H1 (cell line): ENCODE measurements around the gene UTRN.

Experiments used
- GABPA ChIP-seq: IDR thresholded peaks from 2 replicates; pipeline ENCODE4 v1.6.1; 2011; ENCODE audit warnings: mild to moderate bottlenecking, low read length, moderate library complexity, borderline replicate concordance; ENCODE audit not compliant: insufficient read depth
- NRF1 ChIP-seq: IDR thresholded peaks from 2 replicates; pipeline ENCODE4 v1.6.1; 2011; ENCODE audit warnings: mild to moderate bottlenecking, low read depth, low read length, improper control_type of control experiment
- POLR2A ChIP-seq, 2 experiments: IDR thresholded peaks; 1 replicate in 1 of 2; 2 replicates in 1 of 2; pipeline ENCODE4 v1.6.1; 2011; ENCODE audit warnings: low read depth in 2 of 2, low read length in 2 of 2, mild to moderate bottlenecking in 2 of 2; ENCODE audit errors: control extremely low read depth in 1 of 2
- RAD21 ChIP-seq, 2 experiments: IDR thresholded peaks in 1 of 2; conservative IDR thresholded peaks in 1 of 2; 2 replicates each; pipeline ENCODE4 v1.6.1; 2011; ENCODE audit warnings: low read depth in 2 of 2, low read length in 2 of 2, improper control_type of control experiment in 1 of 2, inconsistent platforms in 1 of 2, mild to moderate bottlenecking in 1 of 2, moderate library complexity in 1 of 2
- SRF ChIP-seq: IDR thresholded peaks from 2 replicates; pipeline ENCODE4 v1.6.1; 2011; ENCODE audit warnings: mild to moderate bottlenecking, low read depth, low read length, moderate library complexity
- TF ChIP-seq, protein P1 (sequence below), 3 experiments: IDR thresholded peaks; 1 replicate in 2 of 3; 2 replicates in 1 of 3; pipeline versions ENCODE4 v1.5.1 to v1.6.1; 2011; ENCODE audit warnings: low read length in 3 of 3, mild to moderate bottlenecking in 3 of 3, inconsistent platforms in 2 of 3, low read depth in 1 of 3, moderate library complexity in 1 of 3; ENCODE audit not compliant: insufficient read depth in 1 of 3; ENCODE audit errors: control extremely low read depth in 1 of 3

DNA sequence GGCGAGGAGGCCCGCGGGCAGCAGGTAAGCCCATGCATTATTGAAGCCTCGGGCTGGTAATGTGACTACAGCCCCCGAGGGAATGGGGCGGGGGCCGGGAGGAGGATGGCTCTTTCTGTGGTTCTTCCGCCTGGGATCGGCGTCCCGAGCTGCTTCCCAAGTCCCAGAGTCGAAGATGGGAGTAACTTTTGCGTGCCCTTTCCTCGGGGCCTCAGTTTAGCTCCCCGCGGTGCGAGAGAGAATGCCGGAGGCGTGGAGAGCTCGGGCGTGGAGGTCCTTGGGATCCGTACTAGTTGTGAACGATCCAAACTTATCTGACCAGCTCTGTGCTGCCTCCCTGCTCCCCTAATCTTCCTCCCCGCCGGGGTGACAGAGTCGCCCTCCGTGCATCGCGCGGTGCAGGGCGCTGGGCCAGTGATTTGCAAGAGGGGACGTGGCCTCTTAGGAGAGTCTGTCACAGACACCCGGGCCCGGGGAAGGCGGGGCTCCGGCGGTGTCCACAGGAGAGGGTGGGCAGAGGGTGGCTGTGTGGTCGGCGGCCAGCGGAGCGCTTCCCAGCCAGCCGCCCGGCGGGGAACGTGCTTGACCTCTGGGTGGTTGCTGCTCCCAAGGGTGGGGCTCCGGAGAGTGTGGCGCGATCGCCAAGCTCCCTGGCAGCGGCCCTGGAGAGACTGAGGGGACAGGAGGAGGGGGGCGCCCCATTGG, 815 bp downstream of the UTRN start:
- no peak for TF ChIP-seq GABPA
- no peak for TF ChIP-seq NRF1
- no peak for TF ChIP-seq POLR2A (IDR thresholded peaks at IDR 0.05; ENCODE audit: control extremely low read depth in 1 of 2, low read depth in 2 of 2, low read length in 2 of 2)
- TF ChIP-seq, protein P1, sequence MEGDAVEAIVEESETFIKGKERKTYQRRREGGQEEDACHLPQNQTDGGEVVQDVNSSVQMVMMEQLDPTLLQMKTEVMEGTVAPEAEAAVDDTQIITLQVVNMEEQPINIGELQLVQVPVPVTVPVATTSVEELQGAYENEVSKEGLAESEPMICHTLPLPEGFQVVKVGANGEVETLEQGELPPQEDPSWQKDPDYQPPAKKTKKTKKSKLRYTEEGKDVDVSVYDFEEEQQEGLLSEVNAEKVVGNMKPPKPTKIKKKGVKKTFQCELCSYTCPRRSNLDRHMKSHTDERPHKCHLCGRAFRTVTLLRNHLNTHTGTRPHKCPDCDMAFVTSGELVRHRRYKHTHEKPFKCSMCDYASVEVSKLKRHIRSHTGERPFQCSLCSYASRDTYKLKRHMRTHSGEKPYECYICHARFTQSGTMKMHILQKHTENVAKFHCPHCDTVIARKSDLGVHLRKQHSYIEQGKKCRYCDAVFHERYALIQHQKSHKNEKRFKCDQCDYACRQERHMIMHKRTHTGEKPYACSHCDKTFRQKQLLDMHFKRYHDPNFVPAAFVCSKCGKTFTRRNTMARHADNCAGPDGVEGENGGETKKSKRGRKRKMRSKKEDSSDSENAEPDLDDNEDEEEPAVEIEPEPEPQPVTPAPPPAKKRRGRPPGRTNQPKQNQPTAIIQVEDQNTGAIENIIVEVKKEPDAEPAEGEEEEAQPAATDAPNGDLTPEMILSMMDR (IDR thresholded peaks at IDR 0.05; ENCODE audit: control extremely low read depth in 1 of 3, insufficient read depth in 1 of 3, low read depth in 1 of 3, low read length in 3 of 3): no peak
- TF ChIP-seq SRF: no peak
- no peak for TF ChIP-seq RAD21 (IDR thresholded peaks at IDR 0.05 in 1 of 2, conservative IDR thresholded peaks at IDR 0.05 in 1 of 2; ENCODE audit: low read depth in 2 of 2, low read length in 2 of 2)
